Measurements from ENCODE around the gene C5.
A peak's percentile ranks its signal among the peaks of the same experiment; 100 is the strongest.
"Not testable (repeated sequence)": the region's sequence is repeated elsewhere in the genome, so short reads cannot be mapped to it uniquely, and the experiment has no call there.

The C5 gene

DNA sequence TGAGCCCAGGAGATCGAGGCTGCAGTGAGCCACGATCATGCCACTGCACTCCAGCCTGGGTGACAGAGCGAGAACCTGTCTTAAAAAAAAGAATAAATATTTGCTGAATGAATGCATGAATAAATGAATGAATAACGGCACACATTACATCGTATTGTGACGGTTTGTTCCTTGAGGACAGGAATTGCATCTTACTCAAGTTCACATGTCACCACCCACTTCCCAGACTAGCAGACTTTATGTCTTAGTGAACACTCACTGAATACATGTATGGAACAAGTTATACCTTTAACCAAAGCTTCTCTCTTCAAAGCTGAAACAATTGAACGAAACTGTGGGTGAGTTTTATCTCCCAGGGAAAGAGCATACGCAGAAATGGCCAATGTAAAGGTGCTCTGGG is 70.3 kb downstream of the C5 start:
- no peak for DNase-seq (ENCODE audit: low read depth)

DNA sequence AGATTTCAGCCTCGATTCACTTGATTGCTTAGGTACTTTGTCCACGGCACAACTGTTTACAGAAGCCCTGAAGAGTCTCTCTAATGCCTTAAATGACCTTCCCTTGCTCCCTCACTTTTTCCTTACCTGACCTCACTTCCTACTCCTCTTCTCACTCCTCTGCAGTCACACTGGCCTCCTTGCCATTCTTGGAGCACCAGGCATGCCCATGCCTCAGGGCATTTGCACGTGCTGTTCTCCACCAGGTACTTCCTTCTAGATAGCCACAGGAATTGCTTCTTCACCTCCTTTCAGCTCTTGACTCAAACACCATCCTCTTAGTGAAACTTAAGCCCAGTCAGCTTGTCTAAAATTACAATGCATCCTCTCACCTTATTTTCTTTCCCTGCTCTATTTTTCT is 71.1 kb downstream of the C5 start:
- DNase-seq (ENCODE audit: low read depth): no peak

DNA sequence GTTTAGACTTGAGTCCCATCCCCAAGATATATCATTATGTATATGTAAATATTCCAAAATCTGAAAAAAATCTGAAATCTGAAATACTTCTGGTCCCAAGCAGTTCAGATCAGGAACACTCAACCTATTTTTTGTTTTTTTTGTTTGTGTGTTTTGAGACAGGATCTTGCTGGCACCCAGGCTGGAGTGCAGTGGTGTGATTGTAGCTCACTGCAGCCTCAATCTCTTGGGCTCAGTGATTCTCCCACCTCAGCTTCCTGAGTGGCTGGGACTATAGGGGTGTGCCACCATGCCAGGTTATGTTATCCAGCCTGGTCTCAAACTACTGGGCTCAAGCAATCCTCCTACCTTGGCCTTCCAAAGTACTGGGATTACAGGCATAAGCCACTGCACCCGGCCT is 72.8 kb downstream of the C5 start:
- DNase-seq (ENCODE audit: low read depth): no peak

DNA sequence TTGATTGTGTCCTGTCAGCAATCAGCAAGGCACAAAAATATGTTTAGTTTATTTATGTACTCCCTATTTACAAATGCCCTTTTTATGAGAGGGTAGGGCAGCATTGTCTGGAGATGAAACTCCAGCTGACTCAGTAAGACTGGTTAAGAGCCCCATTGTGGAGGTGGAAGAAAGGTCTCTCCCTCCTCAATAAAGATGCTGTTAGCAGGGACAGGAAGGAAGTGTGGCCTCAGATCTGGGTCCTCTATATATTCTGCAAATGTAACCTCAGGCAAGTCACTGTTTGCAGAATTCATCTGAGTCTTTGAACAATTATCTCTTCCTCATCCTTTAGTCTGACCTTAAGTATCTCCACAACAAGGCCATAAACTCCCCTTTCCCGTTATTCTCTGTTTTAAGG is 75.2 kb downstream of the C5 start:
- DNase-seq (ENCODE audit: low read depth): no peak

DNA sequence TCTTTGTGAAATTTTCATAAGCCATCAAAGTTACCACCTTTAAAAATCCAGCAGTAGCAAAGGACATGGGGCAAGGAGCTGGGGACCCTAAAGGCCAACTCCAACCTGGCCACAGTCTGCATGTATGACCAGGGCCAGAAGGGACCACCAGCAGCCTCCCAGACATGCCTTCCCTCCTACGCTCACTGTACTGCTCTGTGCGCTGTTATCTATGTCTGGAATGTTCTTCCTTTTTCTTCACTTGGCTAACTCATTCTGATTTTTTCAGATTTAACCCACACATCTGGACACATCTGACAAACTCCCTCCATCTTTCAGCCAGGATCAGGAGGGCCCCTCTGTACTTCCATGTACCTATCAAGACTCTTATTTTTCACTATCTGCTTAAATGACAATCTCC is 75.9 kb downstream of the C5 start:
- no peak for DNase-seq (ENCODE audit: low read depth)

DNA sequence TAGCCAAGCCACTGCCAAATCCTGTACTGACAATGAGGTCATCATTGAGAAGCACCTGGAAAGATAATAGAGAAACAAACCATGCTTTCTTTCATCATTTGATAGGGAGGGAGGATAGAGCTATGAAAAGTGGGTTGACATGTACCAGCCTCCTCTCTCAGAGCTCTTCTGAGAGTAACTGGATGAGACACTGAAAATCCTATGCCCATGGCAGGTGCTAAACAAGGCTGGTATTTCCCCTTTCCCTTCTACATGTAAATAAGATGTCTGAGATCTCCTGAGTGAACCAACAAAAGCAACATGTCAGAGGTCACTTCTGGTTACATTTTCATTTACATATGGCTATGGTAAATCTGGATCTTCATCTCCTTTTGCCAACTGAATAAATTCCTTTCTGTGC is 78.1 kb downstream of the C5 start:
- DNase-seq (ENCODE audit: low read depth): no peak

DNA sequence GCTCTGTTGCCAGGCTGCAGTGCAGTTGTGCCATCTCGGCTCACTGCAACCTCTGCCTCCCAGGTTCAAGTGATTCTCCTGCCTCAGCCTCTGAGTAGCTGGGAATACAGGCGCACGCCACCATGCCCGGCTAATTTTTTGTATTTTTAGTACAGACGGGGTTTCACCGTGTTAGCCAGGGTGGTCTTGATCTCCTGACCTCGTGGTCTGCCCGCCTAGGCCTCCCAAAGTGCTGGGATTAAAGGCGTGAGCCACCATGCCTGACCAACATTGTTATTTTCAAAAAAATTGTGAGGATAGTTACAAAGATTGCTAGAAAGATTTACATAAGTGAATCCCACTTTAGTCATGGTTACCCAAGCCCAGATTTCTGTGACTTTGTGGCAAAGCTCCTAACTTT is 78.6 kb downstream of the C5 start:
- not testable (repeated sequence) for DNase-seq (ENCODE audit: low read depth)

DNA sequence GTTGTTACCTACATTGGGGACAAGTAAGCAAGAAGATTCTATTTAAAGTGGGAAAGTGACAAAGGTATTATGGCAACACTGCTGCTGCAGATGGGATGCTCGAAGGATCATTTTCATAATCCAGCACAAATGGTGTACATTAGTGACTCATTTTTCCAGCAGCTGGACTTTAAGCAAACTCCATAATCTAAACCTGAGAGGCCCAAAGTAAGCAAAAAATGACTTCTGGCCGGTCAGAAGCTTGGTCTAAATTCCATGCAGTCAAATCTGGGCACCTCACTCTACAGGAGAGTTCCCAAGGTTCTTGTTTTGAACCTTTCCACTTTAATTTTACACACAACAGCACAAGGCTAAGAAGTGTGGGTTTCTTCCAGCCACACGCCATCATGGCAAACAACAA is 79.8 kb downstream of the C5 start:
- DNase-seq (ENCODE audit: low read depth): peak; percentile 38

DNA sequence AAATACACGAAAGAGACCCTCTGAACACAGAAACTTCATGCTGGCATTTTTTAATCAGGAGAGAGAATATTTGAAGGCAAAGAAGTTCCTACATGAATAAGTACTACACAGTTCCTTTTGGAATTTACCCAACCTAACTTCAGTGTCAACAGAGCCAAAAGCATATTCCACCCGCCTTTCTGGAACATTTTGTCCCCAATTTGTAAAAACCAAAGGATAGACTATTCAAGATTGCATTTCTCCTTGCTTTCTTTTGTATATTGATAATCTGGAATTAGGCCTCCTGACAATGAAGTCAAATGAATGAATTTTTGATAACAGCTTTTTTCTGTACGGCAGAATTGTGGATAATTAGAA is 84.1 kb downstream of the C5 start:
- peak; percentile 2 for DNase-seq (ENCODE audit: low read depth)

DNA sequence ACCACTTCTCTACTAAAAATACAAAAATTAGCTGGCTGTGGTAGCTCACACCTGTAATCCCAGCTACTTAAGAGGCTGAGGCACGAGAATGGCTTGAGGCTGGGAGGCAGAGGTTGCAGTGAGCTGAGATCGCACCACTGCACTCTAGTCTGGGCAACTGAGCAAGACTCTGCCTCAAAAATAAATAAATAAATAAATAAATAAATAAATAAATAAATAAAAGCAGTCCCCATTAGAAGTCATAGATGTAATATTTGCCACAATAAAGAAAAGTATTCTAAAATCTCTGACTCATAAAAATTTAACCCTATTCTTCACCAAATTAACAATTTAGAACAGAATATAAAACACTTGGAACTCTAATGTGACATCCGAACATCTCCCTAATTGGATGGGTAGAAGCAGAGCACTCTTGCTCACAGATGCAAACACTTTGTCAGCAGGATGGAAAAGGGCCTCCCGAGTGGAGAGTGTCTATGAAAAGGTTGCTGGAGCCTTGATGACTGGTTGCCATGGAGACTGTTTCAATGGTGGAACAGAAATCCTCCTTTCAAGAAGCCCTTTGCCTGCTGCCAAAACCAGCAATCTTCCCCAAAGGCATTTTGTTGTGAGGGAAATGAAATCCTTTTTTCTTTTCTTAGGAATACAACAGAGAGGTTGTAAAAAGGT is 84.6 kb downstream of the C5 start:
- peak; percentile 27 for DNase-seq (ENCODE audit: low read depth)

DNA sequence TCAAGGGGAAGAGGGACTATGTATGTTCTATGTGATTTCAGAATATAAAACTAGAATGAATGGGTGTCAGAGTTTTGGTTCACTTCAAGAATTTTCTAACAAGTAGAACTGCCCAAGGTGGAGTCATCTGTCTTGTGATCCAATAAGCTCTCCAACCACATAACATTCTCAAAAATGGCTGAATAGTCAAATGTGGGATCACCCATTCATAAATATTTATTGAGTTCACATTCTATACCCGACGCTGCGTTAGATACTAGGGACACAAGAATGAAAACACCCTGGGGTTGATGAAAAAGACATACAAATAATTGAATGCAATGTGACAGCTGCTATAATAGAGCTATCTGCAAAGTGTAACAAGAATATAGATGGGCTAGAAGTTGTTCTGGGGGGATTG is 88.1 kb downstream of the C5 start:
- no peak for DNase-seq (ENCODE audit: low read depth)

DNA sequence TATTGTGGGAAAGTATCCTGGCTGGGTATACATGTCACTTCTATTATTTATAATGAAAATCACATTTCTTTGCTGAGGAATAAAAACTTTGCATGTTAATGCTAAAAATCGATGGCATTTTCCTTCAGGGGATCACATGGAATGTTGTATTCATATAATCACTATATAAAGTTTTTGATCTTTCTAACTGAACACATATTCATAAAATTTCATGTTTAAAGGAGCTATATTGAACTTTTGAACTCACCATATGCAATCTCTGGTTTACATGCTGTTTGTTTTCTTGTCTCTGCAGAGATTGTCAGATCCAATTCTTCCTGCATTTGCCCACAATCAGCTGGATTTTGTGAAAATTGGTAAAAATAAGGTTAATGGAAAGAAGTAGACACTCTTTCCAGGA is 90.1 kb downstream of the C5 start:
- DNase-seq (ENCODE audit: low read depth): no peak

DNA sequence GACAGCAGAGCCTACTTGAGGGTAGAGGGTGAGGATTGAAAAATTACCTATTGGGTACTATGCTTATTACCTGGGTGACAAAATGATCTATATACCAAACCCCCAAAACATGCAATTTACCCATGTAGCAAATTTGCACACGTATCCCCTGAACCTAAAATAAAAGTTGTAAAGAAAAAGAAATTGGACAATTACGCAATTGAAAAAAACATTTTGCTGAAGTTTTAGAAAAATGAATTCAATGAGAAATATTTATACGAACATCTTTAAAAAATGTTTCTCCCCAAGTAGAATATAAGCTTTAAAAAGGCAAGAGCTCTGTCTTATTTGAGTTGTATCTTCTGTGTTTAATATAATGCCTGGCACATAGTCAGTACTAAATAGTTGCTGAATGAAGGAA is 93.2 kb downstream of the C5 start:
- DNase-seq (ENCODE audit: low read depth): no peak

DNA sequence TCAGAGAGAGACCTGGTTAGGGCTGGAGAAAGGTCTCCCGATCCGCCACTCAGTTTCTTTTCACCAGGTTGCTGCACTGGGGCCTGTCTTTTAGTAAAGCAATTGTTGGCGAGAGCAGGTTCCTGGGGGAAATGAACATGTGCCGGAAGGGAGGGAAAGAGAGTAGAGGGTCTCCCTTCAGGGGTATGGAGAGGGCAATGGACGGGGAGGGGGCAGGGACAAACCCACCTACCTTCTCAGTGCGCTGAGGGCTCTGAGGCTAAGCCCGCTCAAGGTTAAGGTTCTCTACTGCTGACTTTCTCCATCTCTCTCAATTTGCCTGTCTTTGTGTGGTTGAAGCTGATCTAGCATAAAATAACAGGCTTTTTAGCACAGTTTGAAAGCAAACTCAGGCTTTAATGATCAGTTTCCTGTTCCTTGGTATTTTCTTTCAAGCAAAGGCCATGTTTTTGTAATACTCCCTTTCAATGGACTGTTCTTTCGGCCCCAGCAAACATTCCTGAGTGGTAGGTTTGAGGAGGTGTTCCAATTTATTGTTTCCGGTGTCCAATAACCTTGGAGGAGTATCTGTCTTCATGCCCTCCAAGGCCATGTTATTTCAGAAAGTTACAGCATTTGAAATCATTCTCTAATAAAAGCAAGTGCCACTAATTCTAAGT is 98.0 kb downstream of the C5 start:
- DNase-seq (ENCODE audit: low read depth): no peak

DNA sequence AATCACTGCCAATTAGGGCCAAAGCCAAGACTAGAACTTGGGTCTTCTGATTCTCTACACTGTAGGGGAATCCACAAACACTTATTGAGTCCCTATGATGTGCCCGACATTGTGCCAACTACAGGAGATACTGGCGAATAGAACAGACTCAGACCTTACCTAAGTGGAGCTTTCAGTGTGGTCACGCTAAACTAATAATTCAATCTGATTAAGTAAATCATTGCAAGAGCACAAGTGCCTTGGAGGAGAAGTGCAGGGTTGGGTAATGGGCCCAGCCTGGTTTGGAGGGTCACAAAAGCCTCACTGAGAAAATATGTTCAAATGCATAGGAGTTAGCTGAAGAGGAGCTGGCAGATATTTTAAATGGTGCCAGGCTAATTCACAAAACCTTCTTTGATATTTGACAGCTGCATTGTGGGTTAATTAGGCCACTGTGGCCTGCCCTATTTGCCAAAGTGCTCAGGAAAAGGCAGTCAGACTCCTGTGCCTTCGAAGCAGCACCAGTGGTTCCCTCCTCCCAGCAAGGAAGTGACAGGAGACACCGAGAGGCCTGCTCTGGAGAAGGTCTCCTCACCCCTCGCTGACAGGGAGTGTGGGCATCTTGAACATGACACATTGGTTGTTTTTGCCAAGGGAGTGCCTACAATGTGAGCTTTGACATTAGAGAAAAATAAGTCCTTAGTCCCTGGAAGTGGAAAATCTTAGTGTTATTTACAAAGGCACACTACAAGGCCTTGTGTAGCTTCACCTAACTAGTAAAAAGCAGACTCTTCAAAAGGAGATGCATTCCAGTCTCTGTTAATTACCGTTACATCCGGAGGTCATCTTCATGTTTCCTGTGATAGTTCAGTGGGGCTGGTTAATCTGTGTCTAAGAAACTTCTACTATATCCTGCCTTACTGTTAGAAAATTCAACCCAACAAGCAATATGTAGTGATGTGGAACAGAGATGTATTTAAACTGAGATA is 99.4 kb downstream of the C5 start:
- no peak for DNase-seq (ENCODE audit: low read depth)

DNA sequence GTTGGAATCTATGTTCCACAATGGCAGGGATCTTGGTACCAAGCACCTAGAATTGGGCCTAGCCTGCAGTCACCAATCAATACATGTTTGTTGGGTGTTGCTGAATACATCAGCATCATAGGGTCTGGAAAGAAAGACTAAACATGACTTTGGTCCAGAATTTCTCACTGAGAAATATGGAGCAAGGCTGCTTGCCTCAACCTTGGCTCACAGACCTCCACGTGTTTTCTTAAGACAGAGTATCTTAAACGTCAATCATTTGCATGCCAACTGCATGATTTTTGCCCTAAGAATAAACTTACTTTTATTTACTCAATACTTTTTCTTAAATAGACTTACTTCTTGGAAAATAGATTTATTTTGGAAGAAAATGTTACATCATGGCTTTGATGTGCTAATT is 100.8 kb downstream of the C5 start:
- DNase-seq (ENCODE audit: low read depth): no peak

DNA sequence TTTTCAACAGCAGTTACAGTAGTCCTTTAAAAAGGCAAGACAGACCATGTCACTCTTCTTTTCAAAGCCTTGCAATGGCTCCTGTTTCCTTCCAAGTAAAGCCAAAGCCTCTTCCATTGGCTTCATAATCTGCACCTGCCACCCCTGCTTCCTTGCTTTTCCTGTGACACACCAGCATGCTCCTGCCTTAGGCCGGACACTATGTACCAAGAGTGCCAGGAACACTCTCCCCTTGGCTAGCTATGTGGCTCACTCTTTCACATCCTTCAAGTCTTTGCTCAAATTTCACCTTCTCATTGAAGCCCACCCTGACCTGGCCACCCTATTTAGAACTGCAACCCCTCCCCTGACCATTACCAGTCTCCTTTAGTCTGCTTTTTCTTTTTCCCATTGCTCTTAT is 101.3 kb downstream of the C5 start:
- no peak for DNase-seq (ENCODE audit: low read depth)

DNA sequence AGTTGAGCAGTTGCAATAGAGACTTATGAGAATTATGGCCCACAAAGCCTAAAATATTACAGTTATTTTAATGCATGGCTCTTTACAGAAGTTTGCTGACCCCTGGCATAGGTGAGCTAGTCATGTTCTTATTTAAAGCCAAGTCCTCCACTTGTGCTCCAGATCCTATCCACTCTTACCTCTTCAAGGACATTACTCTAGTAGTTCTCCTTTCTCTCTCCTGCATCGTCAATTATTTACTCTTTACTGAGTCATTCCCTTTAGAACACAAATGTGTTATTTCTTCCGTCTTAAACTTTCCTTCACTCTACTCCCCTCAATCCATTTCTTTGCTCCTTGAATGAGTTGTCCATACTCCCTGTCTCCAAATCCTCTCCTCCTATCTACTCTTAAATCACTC is 102.9 kb downstream of the C5 start:
- no peak for DNase-seq (ENCODE audit: low read depth)

DNA sequence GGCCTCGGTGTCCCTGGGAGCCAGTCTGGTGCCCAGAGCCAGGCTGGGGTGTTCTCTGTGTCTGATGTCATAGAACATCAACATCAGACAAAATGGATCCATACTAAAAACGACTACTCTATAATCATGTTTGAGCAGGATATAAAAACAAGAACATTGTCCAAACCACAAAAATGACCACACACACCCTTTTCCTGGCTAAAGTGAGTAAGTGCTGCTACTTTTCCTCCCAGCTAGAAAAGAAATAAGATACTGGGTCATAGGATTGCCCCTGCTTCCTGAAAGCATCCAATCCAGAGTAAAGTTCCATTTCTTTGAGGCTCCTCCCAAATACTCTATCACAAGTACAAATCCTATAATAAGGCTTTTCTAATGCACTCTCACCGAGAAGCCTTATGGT is 103.8 kb downstream of the C5 start:
- DNase-seq (ENCODE audit: low read depth): peak; percentile 60

DNA sequence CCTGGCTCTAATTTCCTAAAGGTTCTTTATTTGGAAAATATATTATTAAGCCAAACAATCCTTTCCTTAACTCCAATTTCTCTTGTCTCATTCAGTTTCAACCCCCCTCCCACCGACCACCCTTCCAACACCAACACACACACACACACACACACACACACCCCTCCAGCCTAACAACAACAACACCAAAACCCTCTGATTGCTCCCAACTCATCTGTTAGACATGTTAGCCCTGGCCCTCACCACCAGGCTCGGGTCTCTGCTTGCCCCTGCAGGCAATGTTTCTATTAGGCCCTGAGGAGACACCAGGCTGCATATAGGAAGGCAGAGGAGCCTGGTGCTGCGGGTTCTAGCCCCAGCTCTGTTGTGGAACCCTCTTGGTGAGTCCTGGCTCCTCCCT is 105.1 kb downstream of the C5 start:
- DNase-seq (ENCODE audit: low read depth): no peak

DNA sequence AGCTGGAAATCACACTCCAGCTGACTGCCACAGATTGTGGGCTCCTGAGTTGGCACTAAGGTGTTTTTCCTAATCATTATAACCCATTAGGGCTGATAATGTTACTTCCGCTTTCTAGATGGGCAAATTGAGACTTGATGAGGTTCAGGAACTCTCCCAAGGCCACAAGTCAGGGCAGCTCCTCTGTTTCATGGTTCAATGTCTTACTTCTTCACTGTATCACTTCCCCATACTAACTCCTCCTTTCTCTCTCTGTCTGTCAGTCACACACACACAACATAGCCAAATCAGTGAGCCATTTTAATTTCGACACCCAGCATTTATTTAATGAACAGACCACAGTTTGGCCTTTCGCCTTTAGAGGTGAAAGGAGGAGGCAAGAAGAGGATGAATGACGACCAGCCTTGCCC is 105.6 kb downstream of the C5 start:
- DNase-seq (ENCODE audit: low read depth): no peak

DNA sequence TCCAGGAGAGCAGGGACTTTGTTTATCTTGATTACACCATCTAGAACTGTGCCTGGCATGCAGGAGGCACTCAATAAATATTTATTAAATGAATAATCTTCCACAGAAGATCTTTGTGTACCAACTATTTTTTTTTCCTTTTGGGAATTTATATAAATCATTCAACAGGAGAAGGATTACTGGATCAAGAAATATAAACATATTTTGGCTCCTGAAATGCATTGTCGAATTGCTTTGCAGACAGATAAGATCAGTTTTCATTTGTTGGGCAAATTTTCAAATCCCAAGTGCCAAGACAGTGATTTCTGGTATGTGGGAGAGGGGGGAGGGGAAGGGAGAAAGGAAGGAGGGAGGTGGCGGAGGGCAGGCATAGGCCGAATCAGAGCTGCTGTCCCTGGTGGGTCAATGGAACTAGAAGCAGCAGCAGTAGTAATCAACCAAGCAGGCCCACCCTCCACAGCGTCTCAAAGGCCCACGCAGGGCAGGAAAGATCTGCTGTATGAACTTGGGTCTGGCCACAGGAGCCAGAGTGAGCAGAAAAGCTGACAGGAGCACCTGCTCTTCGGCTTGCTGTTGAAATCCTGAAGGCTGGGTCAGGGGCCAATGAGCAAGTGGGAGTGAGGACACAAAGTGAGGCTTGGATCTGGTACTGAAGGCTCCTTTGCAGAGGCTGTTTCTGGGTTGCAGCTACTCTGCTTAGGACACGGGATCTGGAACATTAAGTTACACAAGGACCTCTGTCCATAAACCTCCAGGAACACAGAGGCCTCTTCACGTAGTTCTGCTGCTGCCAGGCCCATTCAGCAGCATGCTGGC is 107.7 kb downstream of the C5 start:
- DNase-seq (ENCODE audit: low read depth): peak; percentile 16
